WI38 (cell line): ENCODE results near the gene MBTPS2.

ENCODE experiments used
- H3K4me3 ChIP-seq: 2 replicates; pipeline ENCODE4 v1.5.1; 2011; ENCODE audit warnings: low read depth, mild to moderate bottlenecking, control low read depth, low read length
- TF ChIP-seq, protein P1 (sequence below): IDR thresholded peaks from 2 replicates; pipeline ENCODE4 v1.5.1; 2012; ENCODE audit warnings: low read depth, mild to moderate bottlenecking, control low read depth, low read length

Gene MBTPS2

DNA sequence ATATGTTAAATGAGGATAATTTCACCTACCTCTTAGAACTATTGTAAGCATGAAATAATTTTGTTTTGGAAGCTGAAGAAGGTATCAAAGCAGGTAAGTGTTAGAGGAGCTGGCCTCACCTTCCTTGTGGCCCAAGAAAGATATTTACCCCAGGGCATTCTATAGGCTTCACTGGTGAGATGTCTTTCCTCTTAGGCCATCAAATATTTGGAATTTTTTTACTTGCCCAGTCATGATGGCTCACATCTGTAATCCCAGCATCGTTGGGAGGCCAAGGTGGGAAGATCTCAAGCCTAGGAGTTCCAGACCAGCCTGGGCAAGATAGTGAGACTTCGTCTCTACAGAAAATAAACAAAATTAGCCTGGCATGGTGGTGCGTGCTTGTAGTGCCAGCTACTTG, 95.0 kb downstream of the MBTPS2 start:
- no peak overlapping the region for H3K4me3 ChIP-seq
- TF ChIP-seq, protein P1, sequence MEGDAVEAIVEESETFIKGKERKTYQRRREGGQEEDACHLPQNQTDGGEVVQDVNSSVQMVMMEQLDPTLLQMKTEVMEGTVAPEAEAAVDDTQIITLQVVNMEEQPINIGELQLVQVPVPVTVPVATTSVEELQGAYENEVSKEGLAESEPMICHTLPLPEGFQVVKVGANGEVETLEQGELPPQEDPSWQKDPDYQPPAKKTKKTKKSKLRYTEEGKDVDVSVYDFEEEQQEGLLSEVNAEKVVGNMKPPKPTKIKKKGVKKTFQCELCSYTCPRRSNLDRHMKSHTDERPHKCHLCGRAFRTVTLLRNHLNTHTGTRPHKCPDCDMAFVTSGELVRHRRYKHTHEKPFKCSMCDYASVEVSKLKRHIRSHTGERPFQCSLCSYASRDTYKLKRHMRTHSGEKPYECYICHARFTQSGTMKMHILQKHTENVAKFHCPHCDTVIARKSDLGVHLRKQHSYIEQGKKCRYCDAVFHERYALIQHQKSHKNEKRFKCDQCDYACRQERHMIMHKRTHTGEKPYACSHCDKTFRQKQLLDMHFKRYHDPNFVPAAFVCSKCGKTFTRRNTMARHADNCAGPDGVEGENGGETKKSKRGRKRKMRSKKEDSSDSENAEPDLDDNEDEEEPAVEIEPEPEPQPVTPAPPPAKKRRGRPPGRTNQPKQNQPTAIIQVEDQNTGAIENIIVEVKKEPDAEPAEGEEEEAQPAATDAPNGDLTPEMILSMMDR, result no peak
